Measurements from ENCODE around the gene ELAPOR2.
"Not testable (repeated sequence)": the region's sequence is repeated elsewhere in the genome, so short reads cannot be mapped to it uniquely, and the experiment has no call there.

DNA sequence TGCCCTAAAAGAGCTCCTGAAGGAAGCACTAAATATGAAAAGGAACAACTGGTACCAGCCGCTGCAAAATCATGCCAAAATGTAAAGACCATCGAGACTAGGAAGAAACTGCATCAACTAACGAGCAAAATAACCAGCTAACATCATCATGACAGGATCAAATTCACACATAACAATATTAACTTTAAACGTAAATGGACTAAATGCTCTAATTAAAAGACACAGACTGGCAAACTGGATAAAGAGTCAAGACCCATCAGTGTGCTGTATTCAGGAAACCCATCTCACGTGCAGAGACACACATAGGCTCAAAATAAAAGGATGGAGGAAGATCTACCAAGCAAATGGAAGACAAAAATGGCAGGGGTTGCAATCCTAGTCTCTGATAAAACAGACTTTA is 17.9 kb downstream of the ELAPOR2 start:
- TF ChIP-seq, protein P1, sequence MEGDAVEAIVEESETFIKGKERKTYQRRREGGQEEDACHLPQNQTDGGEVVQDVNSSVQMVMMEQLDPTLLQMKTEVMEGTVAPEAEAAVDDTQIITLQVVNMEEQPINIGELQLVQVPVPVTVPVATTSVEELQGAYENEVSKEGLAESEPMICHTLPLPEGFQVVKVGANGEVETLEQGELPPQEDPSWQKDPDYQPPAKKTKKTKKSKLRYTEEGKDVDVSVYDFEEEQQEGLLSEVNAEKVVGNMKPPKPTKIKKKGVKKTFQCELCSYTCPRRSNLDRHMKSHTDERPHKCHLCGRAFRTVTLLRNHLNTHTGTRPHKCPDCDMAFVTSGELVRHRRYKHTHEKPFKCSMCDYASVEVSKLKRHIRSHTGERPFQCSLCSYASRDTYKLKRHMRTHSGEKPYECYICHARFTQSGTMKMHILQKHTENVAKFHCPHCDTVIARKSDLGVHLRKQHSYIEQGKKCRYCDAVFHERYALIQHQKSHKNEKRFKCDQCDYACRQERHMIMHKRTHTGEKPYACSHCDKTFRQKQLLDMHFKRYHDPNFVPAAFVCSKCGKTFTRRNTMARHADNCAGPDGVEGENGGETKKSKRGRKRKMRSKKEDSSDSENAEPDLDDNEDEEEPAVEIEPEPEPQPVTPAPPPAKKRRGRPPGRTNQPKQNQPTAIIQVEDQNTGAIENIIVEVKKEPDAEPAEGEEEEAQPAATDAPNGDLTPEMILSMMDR (IDR thresholded peaks at IDR 0.05), result not testable (repeated sequence)
- TF ChIP-seq EZH2 (IDR thresholded peaks at IDR 0.05; ENCODE audit: borderline replicate concordance, insufficient read depth, low read depth, low read length, poor library complexity, severe bottlenecking), result not testable (repeated sequence)
